ENCODE results near the gene CORIN.

DNA sequence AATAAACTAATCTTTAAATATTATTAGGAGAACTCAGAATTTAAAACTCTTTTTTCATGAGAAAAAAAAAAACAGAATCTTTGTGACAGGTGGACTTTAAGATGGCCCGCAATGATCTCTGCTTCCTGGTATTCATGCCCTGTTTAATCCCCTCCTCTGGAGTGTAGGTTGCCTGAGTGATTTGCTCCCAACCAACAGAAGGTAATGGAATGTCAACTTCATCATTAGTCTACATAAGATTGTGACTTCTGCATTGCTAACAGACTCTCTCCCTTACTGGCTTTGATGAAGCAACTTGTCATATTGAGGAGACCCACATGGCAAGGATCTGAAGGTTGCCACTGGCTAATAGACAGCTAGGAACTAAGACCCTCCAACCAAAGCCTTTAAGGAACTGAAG, 88.8 kb downstream of the CORIN start:
- TF ChIP-seq, protein P1, sequence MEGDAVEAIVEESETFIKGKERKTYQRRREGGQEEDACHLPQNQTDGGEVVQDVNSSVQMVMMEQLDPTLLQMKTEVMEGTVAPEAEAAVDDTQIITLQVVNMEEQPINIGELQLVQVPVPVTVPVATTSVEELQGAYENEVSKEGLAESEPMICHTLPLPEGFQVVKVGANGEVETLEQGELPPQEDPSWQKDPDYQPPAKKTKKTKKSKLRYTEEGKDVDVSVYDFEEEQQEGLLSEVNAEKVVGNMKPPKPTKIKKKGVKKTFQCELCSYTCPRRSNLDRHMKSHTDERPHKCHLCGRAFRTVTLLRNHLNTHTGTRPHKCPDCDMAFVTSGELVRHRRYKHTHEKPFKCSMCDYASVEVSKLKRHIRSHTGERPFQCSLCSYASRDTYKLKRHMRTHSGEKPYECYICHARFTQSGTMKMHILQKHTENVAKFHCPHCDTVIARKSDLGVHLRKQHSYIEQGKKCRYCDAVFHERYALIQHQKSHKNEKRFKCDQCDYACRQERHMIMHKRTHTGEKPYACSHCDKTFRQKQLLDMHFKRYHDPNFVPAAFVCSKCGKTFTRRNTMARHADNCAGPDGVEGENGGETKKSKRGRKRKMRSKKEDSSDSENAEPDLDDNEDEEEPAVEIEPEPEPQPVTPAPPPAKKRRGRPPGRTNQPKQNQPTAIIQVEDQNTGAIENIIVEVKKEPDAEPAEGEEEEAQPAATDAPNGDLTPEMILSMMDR (IDR thresholded peaks at IDR 0.05; ENCODE audit: low read depth, low read length, poor library complexity, severe bottlenecking): no peak
- TF ChIP-seq EZH2phosphoT487 (IDR thresholded peaks at IDR 0.05; ENCODE audit: borderline replicate concordance, low read length): no peak
